HepG2 (cell line): Measurements from ENCODE around the gene KAZALD1. TPM values are rescaled to one million over a fixed set of nuclear protein-coding genes. Genes with fewer than 3 reads are reported as not detected.

Experiments
- ATAC-seq: fragments of 200-7000 bp; cut with Tn5 transposase; 3 replicates; pipeline ENCODE4 v1.9.1; 2020; ENCODE audit warnings: mild to moderate bottlenecking, moderate library complexity
- BruUV-seq: library from RNA; stranded (reverse); fragments of 400-500 nt; replicated peaks from 2 replicates; lab custom pipeline; 2021; lab: Mats Ljungman, UMichigan
- CTCF ChIA-PET: fragments of 300-600 bp; formaldehyde crosslinking; extraction: SDS; loops from one replicate; lab custom pipeline; 2021; ENCODE audit warnings: low total read pairs, inconsistent platforms, low intra/inter-chr PET ratio; lab: Yijun Ruan, JAX
- POLR2A ChIA-PET: fragments of 350-600 bp; sonication (Branson Sonifier 250); formaldehyde crosslinking; loops from one replicate; lab custom pipeline; 2020; ENCODE audit warnings: antibody characterized with exemption, inconsistent platforms; lab: Yijun Ruan, JAX
- DNase-seq: peaks from one replicate; pipeline ENCODE4 v3.0.0-alpha.2; 2015; ENCODE audit warnings: low spot score
- FAIRE-seq: peaks from 3 replicates; lab custom pipeline; 2011; peaks lifted over from hg19 to GRCh38; lab: Jason Lieb, UNC
- H2AFZ ChIP-seq: one replicate; pipeline ENCODE4 v1.6.1; 2011; ENCODE audit warnings: low read length, inconsistent platforms
- H3K27ac ChIP-seq: fragments of 300-600 bp; 3 replicates; pipeline ENCODE4 v1.8.0; 2011; ENCODE audit warnings: mixed run types, mild to moderate bottlenecking, mixed read lengths, low read length, inconsistent platforms; ENCODE audit not compliant: insufficient read depth; ENCODE audit errors: extremely low read length
- H3K27me3 ChIP-seq, 2 experiments: fragments of 200-600 bp in 1 of 2; 2 replicates in 1 of 2; 3 replicates in 1 of 2; pipeline versions ENCODE4 v1.6.0 to v1.8.0; 2011; ENCODE audit warnings: low read length in 2 of 2, mild to moderate bottlenecking in 2 of 2, moderate library complexity in 2 of 2, inconsistent platforms in 1 of 2; ENCODE audit not compliant: insufficient read depth in 2 of 2, control insufficient read depth in 1 of 2
- H3K36me3 ChIP-seq, 2 experiments: fragments of 200-600 bp in 1 of 2; replicated peaks in 1 of 2; 2 replicates in 1 of 2; 3 replicates in 1 of 2; pipeline versions ENCODE4 v1.5.1 to v1.8.0; 2011; ENCODE audit warnings: low read length in 2 of 2, inconsistent platforms in 1 of 2; ENCODE audit not compliant: insufficient read depth in 2 of 2, control insufficient read depth in 1 of 2
- H3K4me1 ChIP-seq: 2 replicates; pipeline ENCODE4 v1.5.1; 2012; ENCODE audit warnings: low read length, inconsistent platforms; ENCODE audit not compliant: insufficient read depth
- H3K4me2 ChIP-seq: 2 replicates; pipeline ENCODE4 v1.6.0; 2011; ENCODE audit warnings: low read depth, low read length, inconsistent platforms
- H3K4me3 ChIP-seq, 3 experiments: fragments of 200-600 bp in 1 of 3; sonication (generic), shearing (Covaris generic) in 1 of 3; replicated peaks in 1 of 3; 2 replicates each; pipeline ENCODE4 v1.5.1; 2011 to 2016; ENCODE audit warnings: low read length in 3 of 3, inconsistent platforms in 2 of 3, low read depth in 2 of 3, mild to moderate bottlenecking in 2 of 3, control low read depth in 1 of 3, mixed read lengths in 1 of 3; ENCODE audit not compliant: insufficient read depth in 1 of 3
- H3K79me2 ChIP-seq: one replicate; pipeline ENCODE4 v1.6.1; 2011; ENCODE audit warnings: low read length, inconsistent platforms; ENCODE audit not compliant: insufficient read depth
- H3K9ac ChIP-seq: 2 replicates; pipeline ENCODE4 v1.6.0; 2011; ENCODE audit warnings: mild to moderate bottlenecking, low read depth, low read length, inconsistent platforms; ENCODE audit not compliant: insufficient read depth
- H3K9me3 ChIP-seq: 2 replicates; pipeline ENCODE4 v1.5.1; 2012; ENCODE audit warnings: mild to moderate bottlenecking, low read length
- H4K20me1 ChIP-seq: 2 replicates; pipeline ENCODE4 v1.6.0; 2011; ENCODE audit warnings: inconsistent platforms, mild to moderate bottlenecking, low read length, moderate library complexity; ENCODE audit not compliant: insufficient read depth
- DNMT3B ChIP-seq: conservative IDR thresholded peaks from 2 replicates; pipeline ENCODE4 v1.6.1; 2016; ENCODE audit warnings: missing biosample characterization, control low read depth
- ISX ChIP-seq: sonication (generic); formaldehyde crosslinking; conservative IDR thresholded peaks from 2 replicates; pipeline ENCODE4 v1.5.0; 2020; ENCODE audit warnings: missing genetic modification reagents
- MAZ ChIP-seq, 2 experiments: sonication (generic) in 1 of 2; formaldehyde crosslinking in 1 of 2; IDR thresholded peaks; 2 replicates each; pipeline versions ENCODE4 v1.5.0 to v1.6.1; 2012 to 2020; ENCODE audit warnings: low read depth in 2 of 2, mild to moderate bottlenecking in 2 of 2, borderline replicate concordance in 1 of 2, improper control_type of control experiment in 1 of 2, low read length in 1 of 2, missing genetic modification reagents in 1 of 2, moderate library complexity in 1 of 2
- MEF2D ChIP-seq: sonication (generic); formaldehyde crosslinking; IDR thresholded peaks from 2 replicates; pipeline ENCODE4 v1.5.1; 2020; ENCODE audit warnings: mild to moderate bottlenecking, missing genetic modification reagents
- RAD21 ChIP-seq: fragments of 450-650 bp; formaldehyde crosslinking; IDR thresholded peaks from 2 replicates; pipeline ENCODE4 v1.5.0; 2020; ENCODE audit warnings: mild to moderate bottlenecking
- SMAD9 ChIP-seq: sonication (generic); formaldehyde crosslinking; IDR thresholded peaks from 2 replicates; pipeline ENCODE4 v1.5.1; 2020; ENCODE audit warnings: mild to moderate bottlenecking, missing genetic modification reagents
- STAG1 ChIP-seq: sonication (generic); formaldehyde crosslinking; IDR thresholded peaks from 2 replicates; pipeline ENCODE4 v1.4.0; 2020; ENCODE audit warnings: missing genetic modification reagents
- TMF1 ChIP-seq: sonication (generic); formaldehyde crosslinking; IDR thresholded peaks from 2 replicates; pipeline ENCODE4 v1.8.1; 2022; ENCODE audit warnings: low read depth, missing genetic modification reagents
- ZNF20 ChIP-seq: sonication (generic); formaldehyde crosslinking; IDR thresholded peaks from 2 replicates; pipeline ENCODE4 v1.4.0; 2020; ENCODE audit warnings: mild to moderate bottlenecking, moderate library complexity, missing genetic modification reagents
- ZNF224 ChIP-seq: sonication (generic); formaldehyde crosslinking; IDR thresholded peaks from 2 replicates; pipeline ENCODE4 v1.5.0; 2020; ENCODE audit warnings: mild to moderate bottlenecking, missing genetic modification reagents
- ZNF350 ChIP-seq: sonication (generic); formaldehyde crosslinking; IDR thresholded peaks from 2 replicates; pipeline ENCODE4 v1.4.0; 2020; ENCODE audit warnings: mild to moderate bottlenecking, low read depth, missing genetic modification reagents, borderline replicate concordance
- ZNF383 ChIP-seq: sonication (generic); formaldehyde crosslinking; IDR thresholded peaks from 2 replicates; pipeline ENCODE4 v1.4.0; 2020; ENCODE audit warnings: missing genetic modification reagents, mild to moderate bottlenecking, borderline replicate concordance
- in situ Hi-C: cut with HindIII; loops from 2 replicates; pipeline ENCODE4 v1.10.0; 2017; ENCODE audit warnings: low pct_unique_long_range_greater_than_20kb; ENCODE audit not compliant: extremely low pct_ligation_motif_present
- intact Hi-C: fragments of 100-400 bp; cut with micrococcal nuclease; formaldehyde crosslinking; loops from one replicate; pipeline ENCODE4 v1.10.0; 2022; ENCODE audit not compliant: unreplicated experiment
- polyA plus RNA-seq, 8 experiments: library from polyadenylated mRNA; depleted of rRNA in 3 of 8; stranded (reverse) in 7 of 8; unstranded in 1 of 8; fragments of >200 nt; fragmentation: Illumina TruSeq in 4 of 8; extraction: Trizol in 4 of 8; gene quantifications; 2 replicates each; pipeline versions ENCODE4 v1.2.1 to v1.2.3, GENCODE V29; 2011 to 2016; ENCODE audit warnings: low read depth in 4 of 8, missing spikeins in 1 of 8, mixed read lengths in 1 of 8; ENCODE audit not compliant: insufficient read depth in 1 of 8
- total RNA-seq, 5 experiments: library from RNA; depleted of rRNA; stranded (reverse); fragments of >200 nt; fragmentation: Illumina TruSeq; extraction: Trizol; gene quantifications; 2 replicates each; pipeline ENCODE4 v1.2.3, GENCODE V29; 2016; ENCODE audit warnings: low read depth in 1 of 5
- TF ChIP-seq, protein P1 (sequence below): sonication (generic); formaldehyde crosslinking; IDR thresholded peaks from 2 replicates; pipeline ENCODE4 v1.8.0; 2022; ENCODE audit warnings: mild to moderate bottlenecking, missing genetic modification reagents; ENCODE audit not compliant: insufficient replicate concordance
- TF ChIP-seq, protein P2 (sequence below): sonication (generic); formaldehyde crosslinking; IDR thresholded peaks from 2 replicates; pipeline ENCODE4 v1.4.0; 2020; ENCODE audit warnings: mild to moderate bottlenecking, missing genetic modification reagents

The KAZALD1 gene
- total and polyA plus RNA-seq, 2 of the 13 experiments (the other 11 are each of a cell fraction or from before 2014, with no cell fraction given) = 16.7 to 27.7 TPM

DNA sequence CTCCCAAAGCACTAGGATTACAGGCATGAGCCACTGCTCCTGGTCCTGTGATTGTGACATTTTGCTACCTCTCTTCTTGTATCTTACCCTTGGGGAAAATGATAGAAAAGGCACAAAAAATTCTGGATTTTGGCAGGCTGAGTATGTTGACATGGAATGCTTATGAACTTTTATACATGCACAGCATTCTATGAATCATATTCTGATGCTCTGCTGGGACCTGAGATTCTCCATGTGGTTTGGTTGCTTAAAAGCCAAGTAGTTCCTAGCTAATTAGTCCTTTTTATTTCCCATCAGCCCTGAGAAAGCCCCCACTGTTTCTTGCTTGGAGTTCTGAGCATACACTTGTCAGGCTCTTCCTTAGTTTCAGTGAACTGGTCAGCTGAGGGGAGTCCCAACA lies 8.3 kb upstream of the KAZALD1 start:
- FAIRE-seq (no peak), ATAC-seq (no peak), DNase-seq (no peak)
- Histone ChIP-seq H3K4me2 (no peak overlapping the region), H4K20me1 (no peaks in the 10 kb centered on the region), H3K9ac (no peak overlapping the region), H3K4me3 (no peak overlapping the region), H3K27me3 (no peaks in the 10 kb centered on the region), H3K27ac (no peak overlapping the region), H3K36me3 (0 out of 5 replicates have a peak, but pooled peaks cover 0 to 2% of the 10 kb centered on the region in 2 experiments), H3K9me3 (no peaks in the 10 kb centered on the region), H3K79me2 (peaks cover 9% of the 10 kb centered on the region), H3K4me1 (peaks cover 58% of the 10 kb centered on the region), H2AFZ (no peak overlapping the region)
- ChIA-PET POLR2A (no interaction called here), CTCF (interaction anchor here (0.6 kb wide), 1 partner anchor 57 kb away, joined by 3 read pairs; no protein-coding TSS in a partner anchor)
- BruUV-seq = no TSS peak
- TF ChIP-seq ZNF383 (CRISPR knock-in tag) (no peak), ZNF350 (CRISPR knock-in tag) (no peak), RAD21 (CRISPR knock-in tag) (no peak), MEF2D (CRISPR knock-in tag) (no peak), STAG1 (CRISPR knock-in tag) (no peak), SMAD9 (CRISPR knock-in tag) (no peak), ZNF224 (CRISPR knock-in tag) (no peak), DNMT3B (no peak), ZNF20 (CRISPR knock-in tag) (no peak), ISX (no peak), TMF1 (CRISPR knock-in tag) (no peak), MAZ (IDR thresholded peaks at IDR 0.05; ENCODE audit: borderline replicate concordance, low read depth, low read length) (no peak), MAZ (CRISPR knock-in tag; IDR thresholded peaks at IDR 0.05; ENCODE audit: low read depth) (no peak)
- TF ChIP-seq, protein P1, sequence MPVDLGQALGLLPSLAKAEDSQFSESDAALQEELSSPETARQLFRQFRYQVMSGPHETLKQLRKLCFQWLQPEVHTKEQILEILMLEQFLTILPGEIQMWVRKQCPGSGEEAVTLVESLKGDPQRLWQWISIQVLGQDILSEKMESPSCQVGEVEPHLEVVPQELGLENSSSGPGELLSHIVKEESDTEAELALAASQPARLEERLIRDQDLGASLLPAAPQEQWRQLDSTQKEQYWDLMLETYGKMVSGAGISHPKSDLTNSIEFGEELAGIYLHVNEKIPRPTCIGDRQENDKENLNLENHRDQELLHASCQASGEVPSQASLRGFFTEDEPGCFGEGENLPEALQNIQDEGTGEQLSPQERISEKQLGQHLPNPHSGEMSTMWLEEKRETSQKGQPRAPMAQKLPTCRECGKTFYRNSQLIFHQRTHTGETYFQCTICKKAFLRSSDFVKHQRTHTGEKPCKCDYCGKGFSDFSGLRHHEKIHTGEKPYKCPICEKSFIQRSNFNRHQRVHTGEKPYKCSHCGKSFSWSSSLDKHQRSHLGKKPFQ = no peak
- TF ChIP-seq, protein P2, sequence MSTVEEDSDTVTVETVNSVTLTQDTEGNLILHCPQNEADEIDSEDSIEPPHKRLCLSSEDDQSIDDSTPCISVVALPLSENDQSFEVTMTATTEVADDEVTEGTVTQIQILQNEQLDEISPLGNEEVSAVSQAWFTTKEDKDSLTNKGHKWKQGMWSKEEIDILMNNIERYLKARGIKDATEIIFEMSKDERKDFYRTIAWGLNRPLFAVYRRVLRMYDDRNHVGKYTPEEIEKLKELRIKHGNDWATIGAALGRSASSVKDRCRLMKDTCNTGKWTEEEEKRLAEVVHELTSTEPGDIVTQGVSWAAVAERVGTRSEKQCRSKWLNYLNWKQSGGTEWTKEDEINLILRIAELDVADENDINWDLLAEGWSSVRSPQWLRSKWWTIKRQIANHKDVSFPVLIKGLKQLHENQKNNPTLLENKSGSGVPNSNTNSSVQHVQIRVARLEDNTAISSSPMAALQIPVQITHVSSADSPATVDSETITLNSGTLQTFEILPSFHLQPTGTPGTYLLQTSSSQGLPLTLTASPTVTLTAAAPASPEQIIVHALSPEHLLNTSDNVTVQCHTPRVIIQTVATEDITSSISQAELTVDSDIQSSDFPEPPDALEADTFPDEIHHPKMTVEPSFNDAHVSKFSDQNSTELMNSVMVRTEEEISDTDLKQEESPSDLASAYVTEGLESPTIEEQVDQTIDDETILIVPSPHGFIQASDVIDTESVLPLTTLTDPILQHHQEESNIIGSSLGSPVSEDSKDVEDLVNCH (CRISPR knock-in tag) = no peak
- in situ Hi-C loops (no loop called here), intact Hi-C loops (no loop called here)
